GM21381 (cell line): ENCODE results near the gene KCP.

Experiments used
- ATAC-seq: cut with Tn5 transposase; IDR thresholded peaks from one replicate; pipeline ENCODE4 v1.9.1; 2021; ENCODE audit warnings: mild to moderate bottlenecking, moderate library complexity; ENCODE audit not compliant: unreplicated experiment

KCP gene

GRCh38 chr7:128876586-128876977 is 33.9 kb downstream of the KCP start:
- no peak for ATAC-seq

GRCh38 chr7:128876127-128876526 is 34.4 kb downstream of the KCP start:
- ATAC-seq, result no peak

DNA sequence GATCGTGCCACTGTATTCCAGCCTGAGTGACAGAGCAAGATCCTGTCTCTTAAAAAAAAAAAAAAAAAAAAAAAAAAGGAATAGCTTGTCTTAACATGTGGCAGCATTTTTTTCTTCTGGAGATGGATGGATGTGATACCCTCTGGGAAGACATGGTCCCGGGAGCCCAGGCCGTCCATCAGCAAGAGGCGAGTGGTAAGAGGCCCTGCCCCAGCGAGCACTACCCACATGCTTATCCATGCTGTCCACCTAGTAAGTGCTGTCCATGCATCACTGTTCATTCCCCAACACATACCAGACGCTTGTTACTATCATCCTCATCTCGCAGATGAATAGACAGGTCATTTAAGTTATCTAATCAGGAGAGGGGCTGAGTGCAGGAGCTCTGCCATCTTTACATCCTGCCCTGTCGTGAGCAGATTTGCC is 35.0 kb downstream of the KCP start:
- no peak for ATAC-seq

- no peak for ATAC-seq
Measured at GRCh38 chr7:128874140-128875031, 36.1 kb downstream of the KCP start.

- ATAC-seq, result no peak
Measured at GRCh38 chr7:128873234-128873633, 37.3 kb downstream of the KCP start.

DNA sequence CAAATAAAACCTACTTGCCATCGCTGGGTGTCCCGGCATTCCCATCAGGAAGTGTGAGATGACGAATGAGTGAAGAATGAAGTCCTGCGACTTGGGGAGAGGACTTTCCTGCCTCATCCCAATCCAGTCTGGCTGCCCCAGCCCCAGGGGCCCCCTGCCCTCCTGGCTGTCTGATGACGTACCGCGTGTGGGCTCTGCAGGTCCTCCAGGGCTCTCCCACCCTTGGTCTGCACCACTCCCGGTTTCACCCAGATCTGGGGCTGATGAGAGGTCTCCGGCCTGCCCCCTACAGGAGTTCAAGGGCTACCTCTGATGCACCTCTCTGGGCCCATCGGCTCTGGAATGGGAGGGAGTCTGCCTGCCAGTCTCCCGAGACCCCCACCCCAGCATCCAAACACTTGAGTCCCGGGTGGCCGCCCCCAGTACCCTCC is 38.1 kb downstream of the KCP start:
- no peak for ATAC-seq

DNA sequence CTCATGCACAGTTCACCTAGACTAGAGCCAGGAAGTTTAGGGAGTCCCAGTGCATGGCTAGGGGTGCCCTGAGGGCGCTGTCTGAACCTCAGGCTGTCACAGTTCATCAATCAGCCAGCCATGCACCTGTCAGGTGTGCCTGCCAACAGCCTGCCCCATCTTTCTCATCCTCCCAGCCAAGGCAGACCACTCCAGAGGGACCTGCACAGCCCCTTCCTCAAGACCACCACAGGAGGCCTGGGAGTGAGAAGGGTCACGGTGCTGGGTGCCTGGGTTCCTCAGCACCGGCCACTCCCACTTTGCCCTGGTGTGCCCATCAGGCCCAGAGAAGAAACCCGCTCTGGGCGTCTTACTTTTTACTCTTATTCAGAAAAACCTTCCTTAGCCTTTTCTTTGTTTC is 39.5 kb downstream of the KCP start:
- ATAC-seq, result no peak

DNA sequence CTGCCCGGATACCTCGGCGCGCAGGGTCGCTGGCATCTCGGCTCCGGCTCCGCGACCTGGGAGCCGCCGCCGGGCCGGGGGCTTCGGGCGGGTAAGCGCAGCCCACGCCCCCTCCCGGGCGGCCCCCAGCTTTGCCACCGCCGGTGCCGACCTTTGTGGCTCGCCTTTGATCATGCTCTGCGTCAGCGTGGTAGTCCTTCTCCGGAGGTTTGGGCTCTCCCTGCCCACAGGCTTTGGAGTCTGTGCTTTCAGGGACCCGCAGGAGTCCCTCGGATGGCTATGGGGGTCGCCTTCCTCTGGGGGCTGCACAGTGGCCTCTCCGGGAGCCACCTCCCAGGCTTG is 40.6 kb downstream of the KCP start:
- ATAC-seq, result peak; percentile 10

DNA sequence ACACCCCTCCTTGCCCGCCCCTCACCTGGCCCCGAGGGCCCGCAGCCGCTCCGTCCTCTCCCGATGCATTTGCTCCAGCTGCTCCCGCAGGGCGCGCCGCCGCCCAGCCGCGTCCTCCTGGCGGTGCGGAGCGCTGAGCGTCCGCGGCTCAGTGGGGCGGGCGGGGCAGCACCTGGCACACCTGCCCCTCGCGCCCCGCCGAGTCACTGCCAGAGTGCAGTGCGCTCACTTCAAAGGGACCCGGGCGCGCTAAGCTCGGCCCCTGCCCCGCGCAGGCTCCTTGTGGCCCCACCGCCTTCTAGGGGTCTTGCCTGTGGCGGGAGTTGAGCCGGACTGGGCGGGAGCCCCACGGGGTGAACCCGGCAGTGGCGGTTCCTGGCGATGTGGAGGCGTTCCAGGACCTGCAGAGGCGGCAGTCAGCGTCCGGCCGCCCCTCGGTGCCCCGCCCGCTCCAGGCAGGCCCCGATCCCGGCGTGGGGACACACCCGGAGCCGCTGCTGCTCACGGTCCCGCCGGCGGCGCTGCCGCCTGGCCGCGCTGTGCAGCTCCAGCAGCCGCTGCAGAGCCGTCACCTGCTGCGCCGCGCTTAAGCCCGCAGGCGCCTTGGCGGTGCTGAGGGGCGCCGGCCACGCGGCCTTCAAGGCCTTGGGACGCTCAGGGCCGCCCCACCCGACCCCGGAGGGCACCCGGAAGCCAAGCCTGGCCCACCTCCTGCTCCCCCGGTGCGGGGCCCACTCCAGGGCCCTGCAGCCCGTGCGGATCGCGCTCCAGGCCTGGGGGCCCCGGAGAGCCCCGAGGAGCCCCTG is 41.2 kb downstream of the KCP start:
- peak; percentile 61 for ATAC-seq

DNA sequence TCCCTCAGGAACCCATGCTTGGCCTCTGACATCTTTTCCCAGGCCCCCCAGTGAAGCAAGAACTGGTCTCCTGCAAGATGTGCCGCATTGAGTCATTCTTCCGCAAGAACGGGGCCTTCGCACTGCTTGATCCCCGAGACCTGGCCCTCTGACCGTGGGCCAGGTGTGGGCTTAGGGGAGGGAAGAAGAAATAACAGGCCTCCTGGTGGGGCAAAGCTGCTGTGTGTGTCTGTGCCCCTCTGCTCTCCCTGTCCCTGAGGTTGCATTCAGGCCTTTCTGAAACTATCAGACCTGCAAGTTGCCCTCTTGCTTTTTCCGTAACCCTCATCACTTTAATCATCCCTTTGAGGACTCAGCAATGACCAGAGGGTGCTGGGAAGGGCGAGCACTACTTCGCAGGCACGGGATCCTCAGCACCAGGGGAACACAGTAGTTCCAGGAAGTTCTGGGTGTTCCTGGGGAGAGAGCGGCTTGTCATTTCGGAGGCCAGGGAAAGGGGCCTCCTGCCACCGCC is 41.8 kb downstream of the KCP start:
- ATAC-seq, result no peak

GRCh38 chr7:128867842-128868623 is 42.5 kb downstream of the KCP start:
- ATAC-seq, result no peak

- ATAC-seq, result no peak
Measured at GRCh38 chr7:128867241-128867640, 43.3 kb downstream of the KCP start.

DNA sequence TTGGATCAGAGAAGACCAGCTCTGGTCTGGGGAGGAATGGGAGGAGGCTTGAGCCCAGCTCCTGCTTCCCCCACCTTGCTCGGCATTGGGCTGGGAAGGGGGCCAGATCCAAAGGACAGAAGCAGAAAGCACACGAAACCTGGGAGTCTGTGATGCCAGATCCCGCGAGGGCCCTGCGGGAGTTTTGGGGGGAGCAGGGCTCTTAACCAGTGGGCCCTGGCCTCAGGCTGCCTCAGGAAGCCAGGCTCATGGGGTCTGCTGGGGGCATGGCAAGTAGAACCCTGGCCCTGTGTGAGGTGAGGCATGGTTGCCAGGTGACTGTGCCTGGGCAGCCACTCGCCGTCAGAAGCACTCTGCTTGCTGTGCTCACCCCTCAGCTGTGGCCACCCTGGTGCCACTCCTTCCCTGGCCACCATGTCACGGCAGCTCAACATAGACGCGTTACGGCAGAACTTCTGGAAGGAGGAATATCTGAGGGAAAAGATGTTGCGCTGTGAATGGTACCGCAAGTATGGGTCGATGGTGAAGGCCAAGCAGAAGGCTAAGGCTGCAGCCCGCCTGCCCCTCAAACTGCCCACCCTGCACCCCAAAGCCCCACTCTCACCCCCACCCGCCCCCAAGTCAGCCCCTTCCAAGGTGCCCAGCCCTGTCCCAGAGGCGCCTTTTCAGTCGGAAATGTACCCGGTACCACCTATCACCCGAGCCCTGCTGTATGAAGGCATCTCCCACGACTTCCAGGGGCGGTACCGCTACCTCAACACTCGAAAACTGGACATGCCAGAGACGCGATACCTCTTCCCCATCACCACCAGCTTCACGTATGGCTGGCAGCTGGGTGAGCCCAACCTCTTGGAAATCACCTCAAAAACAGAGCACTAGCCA is 44.3 kb downstream of the KCP start:
- ATAC-seq, result no peak

GRCh38 chr7:128865303-128865702 is 45.2 kb downstream of the KCP start:
- ATAC-seq, result no peak

DNA sequence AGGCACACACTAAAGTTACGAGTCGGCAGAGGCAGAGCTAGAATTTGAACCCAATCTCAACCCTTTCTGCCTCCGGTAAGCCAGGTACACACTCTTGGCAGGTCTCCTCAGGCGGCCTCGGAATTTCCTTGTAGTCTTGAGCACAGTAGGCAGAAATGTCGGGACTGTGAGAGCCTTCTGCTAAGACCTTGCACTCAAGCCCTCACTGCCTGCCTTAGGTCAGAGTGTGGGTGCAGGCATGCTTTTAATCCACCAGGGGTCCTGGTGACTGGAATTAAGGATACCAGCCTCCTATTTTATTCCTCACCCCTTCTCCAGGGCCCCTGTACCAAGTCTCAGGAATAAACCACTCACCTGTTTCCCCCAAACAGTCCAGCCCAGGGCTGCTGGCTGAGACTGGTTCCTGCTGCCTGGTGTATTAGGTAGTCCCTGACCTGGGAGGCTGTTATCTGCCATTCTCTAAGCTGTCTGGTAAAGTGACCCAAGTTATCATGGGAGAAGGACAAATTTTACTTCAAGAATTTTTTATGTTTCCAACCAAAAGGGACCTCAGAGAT is 47.0 kb downstream of the KCP start:
- ATAC-seq, result no peak

DNA sequence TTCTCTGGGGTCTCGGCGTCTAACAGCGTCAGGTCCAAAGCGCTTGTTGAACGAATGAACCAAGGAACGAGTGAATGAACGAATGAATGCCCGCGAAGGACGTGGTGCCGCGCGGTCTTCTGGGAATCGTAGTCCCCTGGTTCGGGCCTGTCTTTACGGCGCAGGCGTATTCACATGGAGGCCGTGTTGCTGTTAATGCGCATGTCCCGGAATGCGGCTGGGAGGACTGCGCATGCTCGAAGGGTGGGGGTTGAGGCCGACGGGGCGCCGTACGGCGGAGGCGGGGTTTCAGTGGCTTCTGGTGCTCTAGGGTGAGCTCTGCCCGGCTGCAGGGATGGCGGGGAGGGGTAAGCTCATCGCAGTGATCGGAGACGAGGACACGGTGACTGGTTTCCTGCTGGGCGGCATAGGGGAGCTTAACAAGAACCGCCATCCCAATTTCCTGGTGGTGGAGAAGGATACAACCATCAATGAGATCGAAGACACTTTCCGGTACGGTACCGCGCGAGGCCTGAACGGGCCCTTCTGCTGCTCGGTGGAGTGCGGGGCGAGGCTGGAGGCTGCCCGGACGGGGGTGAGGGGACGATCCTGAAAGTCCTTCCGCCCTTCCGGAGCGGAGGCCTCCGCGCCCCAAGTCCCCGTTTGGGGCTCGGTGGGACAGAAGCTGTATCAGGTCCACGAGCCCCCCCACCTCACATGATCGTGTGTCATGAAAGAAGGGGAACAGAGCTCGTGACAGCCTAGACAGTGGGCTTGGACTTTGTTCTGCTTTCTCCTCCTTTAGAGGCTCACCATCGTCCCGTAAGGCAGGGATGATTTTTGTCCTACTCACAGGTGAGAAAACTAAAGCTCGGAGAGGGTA is 47.7 kb downstream of the KCP start, which contains the start of gene ATP6V1F:
Gene ATP6V1F (plus strand): TSS at position 286 of the 862 bp plus-strand sequence. CDS start 49 bp downstream, at position 335.
- peak; percentile 87 for ATAC-seq

GRCh38 chr7:128861957-128862570 is 48.4 kb downstream of the KCP start:
- ATAC-seq, result no peak
